IMR-90 (cell line): ENCODE data around the gene ZNF248. TPM values are rescaled to one million over a fixed set of nuclear protein-coding genes. Genes with fewer than 3 reads are reported as not detected.

Experiments used
- ATAC-seq: fragments of 200-7000 bp; cut with Tn5 transposase; 2 replicates; pipeline ENCODE4 v1.9.1; 2020; ENCODE audit warnings: low read depth, mild to moderate bottlenecking, moderate library complexity
- BruUV-seq: library from RNA; stranded (reverse); fragments of 400-500 nt; replicated peaks from 2 replicates; lab custom pipeline; 2021; lab: Mats Ljungman, UMichigan
- CTCF ChIA-PET: fragments of 300-600 bp; formaldehyde crosslinking; extraction: SDS; loops from one replicate; lab custom pipeline; 2021; ENCODE audit warnings: antibody characterized with exemption; lab: Yijun Ruan, JAX
- POLR2A ChIA-PET: fragments of 300-600 bp; sonication (Branson Sonifier 250); formaldehyde crosslinking; loops from one replicate; lab custom pipeline; 2022; ENCODE audit warnings: antibody characterized with exemption; ENCODE audit not compliant: unreplicated experiment; lab: Charles Lee
- DNase-seq: peaks from one replicate; pipeline ENCODE4 v3.0.0; 2013
- H2AFZ ChIP-seq: replicated peaks from 2 replicates; pipeline ENCODE3; 2013; ENCODE audit warnings: low read length, mild to moderate bottlenecking; ENCODE audit not compliant: poor library complexity
- H2AK5ac ChIP-seq: 2 replicates; pipeline ENCODE4 v1.6.1; 2013; ENCODE audit warnings: low read depth, low read length, inconsistent platforms
- H2AK9ac ChIP-seq: replicated peaks from 2 replicates; pipeline ENCODE3; 2013; ENCODE audit warnings: mild to moderate bottlenecking, low read depth, low read length, moderate library complexity; ENCODE audit not compliant: poor library complexity
- H2BK120ac ChIP-seq: 2 replicates; pipeline ENCODE4 v1.6.1; 2013; ENCODE audit warnings: low read depth, low read length, inconsistent platforms
- H2BK15ac ChIP-seq: 3 replicates; pipeline ENCODE4 v1.6.1; 2013; ENCODE audit warnings: low read depth, low read length, inconsistent platforms
- H2BK20ac ChIP-seq: 2 replicates; pipeline ENCODE4 v1.6.1; 2013; ENCODE audit warnings: low read depth, mild to moderate bottlenecking, inconsistent platforms, low read length, moderate library complexity
- H2BK5ac ChIP-seq: 2 replicates; pipeline ENCODE4 v1.6.1; 2013; ENCODE audit warnings: mild to moderate bottlenecking, low read depth, low read length, inconsistent platforms; ENCODE audit not compliant: poor library complexity, severe bottlenecking
- H3K14ac ChIP-seq: replicated peaks from 2 replicates; pipeline ENCODE4 v1.6.1; 2013; ENCODE audit warnings: low read depth, low read length, inconsistent platforms
- H3K18ac ChIP-seq: 2 replicates; pipeline ENCODE4 v1.6.1; 2013; ENCODE audit warnings: low read depth, low read length, control low read depth
- H3K23ac ChIP-seq: 2 replicates; pipeline ENCODE4 v1.6.1; 2013; ENCODE audit warnings: low read depth, low read length, inconsistent platforms
- H3K27ac ChIP-seq: 2 replicates; pipeline ENCODE4 v1.5.1; 2013; ENCODE audit warnings: mild to moderate bottlenecking, control low read depth, low read length; ENCODE audit not compliant: insufficient read depth
- H3K27me3 ChIP-seq: 2 replicates; pipeline ENCODE4 v1.6.1; 2013; ENCODE audit warnings: low read length; ENCODE audit not compliant: control insufficient read depth, insufficient read depth
- H3K36me3 ChIP-seq: 2 replicates; pipeline ENCODE4 v1.6.1; 2013; ENCODE audit warnings: low read length, mixed read lengths; ENCODE audit not compliant: control insufficient read depth, insufficient read depth
- H3K4ac ChIP-seq: 2 replicates; pipeline ENCODE4 v1.6.1; 2013; ENCODE audit warnings: low read depth, low read length, inconsistent platforms
- H3K4me1 ChIP-seq: 2 replicates; pipeline ENCODE4 v1.6.1; 2013; ENCODE audit warnings: low read length, mixed read lengths; ENCODE audit not compliant: control insufficient read depth, insufficient read depth
- H3K4me2 ChIP-seq: 2 replicates; pipeline ENCODE4 v1.6.1; 2013; ENCODE audit warnings: low read depth, mild to moderate bottlenecking, control low read depth, low read length, moderate library complexity
- H3K4me3 ChIP-seq: 2 replicates; pipeline ENCODE4 v1.5.1; 2013; ENCODE audit warnings: low read depth, mild to moderate bottlenecking, control low read depth, low read length, moderate library complexity; ENCODE audit not compliant: insufficient read depth
- H3K56ac ChIP-seq: 2 replicates; pipeline ENCODE4 v1.6.1; 2013; ENCODE audit warnings: low read length, inconsistent platforms; ENCODE audit not compliant: insufficient read depth; ENCODE audit errors: extremely low read depth
- H3K79me1 ChIP-seq, 2 experiments: 2 replicates each; pipeline ENCODE4 v1.6.1; 2013; ENCODE audit warnings: low read length in 2 of 2, inconsistent platforms in 1 of 2, low read depth in 1 of 2
- H3K9ac ChIP-seq: 2 replicates; pipeline ENCODE4 v1.6.1; 2013; ENCODE audit warnings: low read depth, low read length, control low read depth
- H3K9me1 ChIP-seq: 2 replicates; pipeline ENCODE4 v1.6.1; 2013; ENCODE audit warnings: low read length, inconsistent platforms; ENCODE audit not compliant: insufficient read depth
- H3K9me3 ChIP-seq: 2 replicates; pipeline ENCODE4 v1.6.1; 2013; ENCODE audit warnings: low read length; ENCODE audit not compliant: control insufficient read depth, insufficient read depth
- H4K20me1 ChIP-seq: 2 replicates; pipeline ENCODE4 v1.6.1; 2013; ENCODE audit warnings: low read length, inconsistent platforms; ENCODE audit not compliant: insufficient read depth
- H4K5ac ChIP-seq: 2 replicates; pipeline ENCODE4 v1.6.1; 2013; ENCODE audit warnings: mild to moderate bottlenecking, low read depth, low read length, control low read depth
- H4K8ac ChIP-seq, 2 experiments: 2 replicates each; pipeline ENCODE4 v1.6.1; 2013; ENCODE audit warnings: low read depth in 2 of 2, low read length in 2 of 2, control low read depth in 1 of 2, inconsistent platforms in 1 of 2
- H4K91ac ChIP-seq: 2 replicates; pipeline ENCODE4 v1.6.1; 2013; ENCODE audit warnings: low read depth, low read length, inconsistent platforms; ENCODE audit not compliant: insufficient read depth
- CEBPB ChIP-seq: IDR thresholded peaks from 2 replicates; pipeline ENCODE4 v1.6.1; 2012; ENCODE audit warnings: low read depth, low read length, improper control_type of control experiment
- CHD1 ChIP-seq: IDR thresholded peaks from 2 replicates; pipeline ENCODE4 v1.6.1; 2012; ENCODE audit warnings: low read depth, low read length, improper control_type of control experiment
- FOS ChIP-seq: fragments of 150-350 bp; IDR thresholded peaks from 2 replicates; pipeline ENCODE4 v1.6.1; 2016; ENCODE audit warnings: low read depth, low read length
- MAFK ChIP-seq: IDR thresholded peaks from 2 replicates; pipeline ENCODE4 v1.6.1; 2012; ENCODE audit warnings: low read depth, low read length, improper control_type of control experiment
- MXI1 ChIP-seq: IDR thresholded peaks from 2 replicates; pipeline ENCODE4 v1.6.1; 2012; ENCODE audit warnings: low read depth, mild to moderate bottlenecking, low read length, moderate library complexity, borderline replicate concordance
- NFE2L2 ChIP-seq: fragments of 150-350 bp; IDR thresholded peaks from 2 replicates; pipeline ENCODE4 v1.6.1; 2016; ENCODE audit warnings: low read depth, mild to moderate bottlenecking, low read length
- RAD21 ChIP-seq: IDR thresholded peaks from 2 replicates; pipeline ENCODE4 v1.6.1; 2012; ENCODE audit warnings: low read length, improper control_type of control experiment
- RCOR1 ChIP-seq: IDR thresholded peaks from 2 replicates; pipeline ENCODE4 v1.6.1; 2012; ENCODE audit warnings: mild to moderate bottlenecking, low read length, improper control_type of control experiment; ENCODE audit not compliant: insufficient replicate concordance
- RFX5 ChIP-seq: IDR thresholded peaks from 2 replicates; pipeline ENCODE4 v1.8.0; 2012; ENCODE audit warnings: low read depth, mild to moderate bottlenecking, low read length, moderate library complexity
- SMC3 ChIP-seq: fragments of 150-350 bp; IDR thresholded peaks from 2 replicates; pipeline ENCODE4 v1.6.1; 2016; ENCODE audit warnings: low read depth, mild to moderate bottlenecking, antibody characterized with exemption, low read length, moderate library complexity
- WGBS, 2 experiments: methylation state at CpG; one replicate each; pipeline versions ENCODE4 v1.1.5 to v1.1.7; 2013; ENCODE audit warnings: missing lambda C conversion rate in 2 of 2; ENCODE audit not compliant: insufficient read length in 1 of 2; ENCODE audit errors: extremely low coverage in 2 of 2; 5-methylcytosine and 5-hydroxymethylcytosine counted together
- dilution Hi-C: fragments of 300-500 bp; cut with HindIII; formaldehyde crosslinking; loops from one replicate; pipeline ENCODE4 v1.14.3; 2018; ENCODE audit warnings: low sequenced_read_pairs; ENCODE audit not compliant: unreplicated experiment
- in situ Hi-C: fragments of 300-500 bp; cut with MboI; formaldehyde crosslinking; loops from 3 replicates; pipeline ENCODE4 v1.14.3; 2019; ENCODE audit warnings: low sequenced_read_pairs, inconsistent platforms, mixed read lengths
- intact Hi-C: fragments of 100-400 bp; cut with micrococcal nuclease; formaldehyde crosslinking; loops from 2 replicates; pipeline ENCODE4 v1.10.0; 2022
- polyA plus RNA-seq, 3 experiments: library from polyadenylated mRNA; depleted of rRNA; stranded (reverse); fragments of >200 nt; gene quantifications; 2 replicates each; pipeline ENCODE4 v1.2.3, GENCODE V29; 2012; ENCODE audit warnings: low replicate concordance in 1 of 3
- total RNA-seq: library from RNA; depleted of rRNA; stranded (reverse); fragments of >200 nt; gene quantifications from 2 replicates; pipeline ENCODE4 v1.2.3, GENCODE V29; 2012
- TF ChIP-seq, protein P1 (sequence below): fragments of 150-350 bp; IDR thresholded peaks from 2 replicates; pipeline ENCODE4 v1.6.1; 2017; ENCODE audit warnings: mild to moderate bottlenecking, antibody characterized with exemption, low read length, low read depth
- TF ChIP-seq, protein P2 (sequence below): fragments of 150-350 bp; IDR thresholded peaks from 2 replicates; pipeline ENCODE4 v1.6.1; 2016; ENCODE audit warnings: low read depth, mild to moderate bottlenecking, low read length, moderate library complexity, borderline replicate concordance
- TF ChIP-seq, protein P3 (sequence below): conservative IDR thresholded peaks from 2 replicates; pipeline ENCODE4 v1.5.1; 2012; ENCODE audit warnings: mild to moderate bottlenecking, low read depth, low read length, improper control_type of control experiment

The ZNF248 gene
- total and polyA plus RNA-seq, 2 of the 4 experiments (the other 2 are of a cell fraction): 5.1 to 5.7 TPM

DNA sequence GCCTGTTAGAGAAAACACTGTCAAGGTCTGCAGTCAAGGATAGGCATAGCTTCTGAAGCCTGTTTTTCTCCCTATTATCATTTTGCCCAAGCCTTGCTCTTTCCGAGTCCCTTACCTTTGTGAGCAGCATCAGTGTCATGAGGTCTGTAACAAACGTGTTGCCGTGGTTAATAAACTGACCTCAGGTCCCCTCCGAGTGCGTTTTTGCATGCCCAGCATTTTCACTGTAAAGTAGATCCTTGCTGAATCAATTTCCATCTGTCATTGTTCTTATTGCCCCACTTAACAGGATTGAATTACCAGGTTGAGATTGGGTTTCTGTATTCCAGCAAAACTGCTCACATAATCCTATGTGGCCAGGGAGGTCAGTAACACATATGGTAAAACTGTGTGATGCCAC lies 110.3 kb downstream of the ZNF248 start:
- WGBS, 2 experiments: 23% methylated on average over 2 of the region's 5 CpGs; no CpG with 5 or more reads in 1 of the 2 experiments
- H3K23ac ChIP-seq: no peak overlapping the region
- no peak overlapping the region for H2BK20ac ChIP-seq
- POLR2A ChIA-PET: no interaction called here
- no peaks in the 10 kb centered on the region for H4K20me1 ChIP-seq
- no peak overlapping the region for H2BK120ac ChIP-seq
- H4K5ac ChIP-seq: no peak overlapping the region
- H3K56ac ChIP-seq: no peak overlapping the region
- CTCF ChIA-PET: no interaction called here
- H3K9ac ChIP-seq: no peak overlapping the region
- H3K18ac ChIP-seq: no peak overlapping the region
- in situ Hi-C loops: no loop called here
- H3K4me1 ChIP-seq: no peaks in the 10 kb centered on the region
- intact Hi-C loops: no loop called here
- no peaks in the 10 kb centered on the region for H3K79me1 ChIP-seq
- no peak overlapping the region for H3K14ac ChIP-seq
- no peak overlapping the region for H3K4me3 ChIP-seq
- no peak overlapping the region for H4K8ac ChIP-seq
- no peak overlapping the region for H3K4me2 ChIP-seq
- H3K27me3 ChIP-seq: no peaks in the 10 kb centered on the region
- H3K36me3 ChIP-seq: no peaks in the 10 kb centered on the region
- no peak overlapping the region for H2AK9ac ChIP-seq
- no peak overlapping the region for H4K91ac ChIP-seq
- dilution Hi-C loops: no loop called here
- H3K9me3 ChIP-seq: peaks cover 15% of the 10 kb centered on the region
- no peak overlapping the region for H2BK5ac ChIP-seq
- H3K9me1 ChIP-seq: no peaks in the 10 kb centered on the region
- no peak overlapping the region for H2AK5ac ChIP-seq
- no peak for ATAC-seq
- no peak overlapping the region for H2AFZ ChIP-seq
- H3K27ac ChIP-seq: no peak overlapping the region
- DNase-seq: no peak
- no peak overlapping the region for H2BK15ac ChIP-seq
- BruUV-seq: no TSS peak
- TF ChIP-seq RCOR1: no peak
- TF ChIP-seq CHD1: no peak
- TF ChIP-seq CEBPB: no peak
- no peak for TF ChIP-seq FOS
- no peak for TF ChIP-seq MAFK
- TF ChIP-seq SMC3: no peak
- TF ChIP-seq, protein P1, sequence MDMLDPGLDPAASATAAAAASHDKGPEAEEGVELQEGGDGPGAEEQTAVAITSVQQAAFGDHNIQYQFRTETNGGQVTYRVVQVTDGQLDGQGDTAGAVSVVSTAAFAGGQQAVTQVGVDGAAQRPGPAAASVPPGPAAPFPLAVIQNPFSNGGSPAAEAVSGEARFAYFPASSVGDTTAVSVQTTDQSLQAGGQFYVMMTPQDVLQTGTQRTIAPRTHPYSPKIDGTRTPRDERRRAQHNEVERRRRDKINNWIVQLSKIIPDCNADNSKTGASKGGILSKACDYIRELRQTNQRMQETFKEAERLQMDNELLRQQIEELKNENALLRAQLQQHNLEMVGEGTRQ: no peak
- TF ChIP-seq RAD21: no peak
- no peak for TF ChIP-seq RFX5
- TF ChIP-seq, protein P2, sequence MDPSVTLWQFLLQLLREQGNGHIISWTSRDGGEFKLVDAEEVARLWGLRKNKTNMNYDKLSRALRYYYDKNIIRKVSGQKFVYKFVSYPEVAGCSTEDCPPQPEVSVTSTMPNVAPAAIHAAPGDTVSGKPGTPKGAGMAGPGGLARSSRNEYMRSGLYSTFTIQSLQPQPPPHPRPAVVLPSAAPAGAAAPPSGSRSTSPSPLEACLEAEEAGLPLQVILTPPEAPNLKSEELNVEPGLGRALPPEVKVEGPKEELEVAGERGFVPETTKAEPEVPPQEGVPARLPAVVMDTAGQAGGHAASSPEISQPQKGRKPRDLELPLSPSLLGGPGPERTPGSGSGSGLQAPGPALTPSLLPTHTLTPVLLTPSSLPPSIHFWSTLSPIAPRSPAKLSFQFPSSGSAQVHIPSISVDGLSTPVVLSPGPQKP: no peak
- no peak for TF ChIP-seq MXI1
- TF ChIP-seq, protein P3, sequence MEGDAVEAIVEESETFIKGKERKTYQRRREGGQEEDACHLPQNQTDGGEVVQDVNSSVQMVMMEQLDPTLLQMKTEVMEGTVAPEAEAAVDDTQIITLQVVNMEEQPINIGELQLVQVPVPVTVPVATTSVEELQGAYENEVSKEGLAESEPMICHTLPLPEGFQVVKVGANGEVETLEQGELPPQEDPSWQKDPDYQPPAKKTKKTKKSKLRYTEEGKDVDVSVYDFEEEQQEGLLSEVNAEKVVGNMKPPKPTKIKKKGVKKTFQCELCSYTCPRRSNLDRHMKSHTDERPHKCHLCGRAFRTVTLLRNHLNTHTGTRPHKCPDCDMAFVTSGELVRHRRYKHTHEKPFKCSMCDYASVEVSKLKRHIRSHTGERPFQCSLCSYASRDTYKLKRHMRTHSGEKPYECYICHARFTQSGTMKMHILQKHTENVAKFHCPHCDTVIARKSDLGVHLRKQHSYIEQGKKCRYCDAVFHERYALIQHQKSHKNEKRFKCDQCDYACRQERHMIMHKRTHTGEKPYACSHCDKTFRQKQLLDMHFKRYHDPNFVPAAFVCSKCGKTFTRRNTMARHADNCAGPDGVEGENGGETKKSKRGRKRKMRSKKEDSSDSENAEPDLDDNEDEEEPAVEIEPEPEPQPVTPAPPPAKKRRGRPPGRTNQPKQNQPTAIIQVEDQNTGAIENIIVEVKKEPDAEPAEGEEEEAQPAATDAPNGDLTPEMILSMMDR: no peak
- no peak for TF ChIP-seq NFE2L2
- no peak overlapping the region for H3K4ac ChIP-seq
